HG03469 (cell line): ENCODE results near the gene ZNF700.
"Not testable (repeated sequence)": the region's sequence is repeated elsewhere in the genome, so short reads cannot be mapped to it uniquely, and the experiment has no call there.

Source experiments
- ATAC-seq: cut with Tn5 transposase; IDR thresholded peaks from one replicate; pipeline ENCODE4 v1.9.1; 2021; ENCODE audit warnings: mild to moderate bottlenecking, moderate library complexity, moderate number of reproducible peaks; ENCODE audit not compliant: unreplicated experiment

ZNF700 gene

DNA sequence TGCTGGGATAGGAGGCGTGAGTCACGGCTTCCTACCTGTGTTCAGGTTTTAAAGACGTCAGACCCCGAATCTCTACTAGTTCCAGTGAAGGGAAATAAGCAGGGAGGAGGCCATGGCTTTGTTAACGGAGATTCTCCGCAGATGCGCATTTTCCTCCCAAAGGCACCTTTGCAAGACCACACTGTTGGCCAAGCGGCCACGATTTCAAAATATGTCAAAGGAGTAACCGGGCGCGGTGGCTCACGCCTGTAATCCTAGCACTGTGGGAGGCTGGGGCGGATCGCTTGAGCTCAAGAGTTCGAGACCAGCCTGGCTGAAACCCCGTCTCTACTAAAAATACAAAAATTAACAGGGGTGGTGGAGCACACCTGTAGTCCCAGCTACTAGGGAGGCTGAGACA lies 61.8 kb downstream of the ZNF700 start:
- no peak for ATAC-seq

DNA sequence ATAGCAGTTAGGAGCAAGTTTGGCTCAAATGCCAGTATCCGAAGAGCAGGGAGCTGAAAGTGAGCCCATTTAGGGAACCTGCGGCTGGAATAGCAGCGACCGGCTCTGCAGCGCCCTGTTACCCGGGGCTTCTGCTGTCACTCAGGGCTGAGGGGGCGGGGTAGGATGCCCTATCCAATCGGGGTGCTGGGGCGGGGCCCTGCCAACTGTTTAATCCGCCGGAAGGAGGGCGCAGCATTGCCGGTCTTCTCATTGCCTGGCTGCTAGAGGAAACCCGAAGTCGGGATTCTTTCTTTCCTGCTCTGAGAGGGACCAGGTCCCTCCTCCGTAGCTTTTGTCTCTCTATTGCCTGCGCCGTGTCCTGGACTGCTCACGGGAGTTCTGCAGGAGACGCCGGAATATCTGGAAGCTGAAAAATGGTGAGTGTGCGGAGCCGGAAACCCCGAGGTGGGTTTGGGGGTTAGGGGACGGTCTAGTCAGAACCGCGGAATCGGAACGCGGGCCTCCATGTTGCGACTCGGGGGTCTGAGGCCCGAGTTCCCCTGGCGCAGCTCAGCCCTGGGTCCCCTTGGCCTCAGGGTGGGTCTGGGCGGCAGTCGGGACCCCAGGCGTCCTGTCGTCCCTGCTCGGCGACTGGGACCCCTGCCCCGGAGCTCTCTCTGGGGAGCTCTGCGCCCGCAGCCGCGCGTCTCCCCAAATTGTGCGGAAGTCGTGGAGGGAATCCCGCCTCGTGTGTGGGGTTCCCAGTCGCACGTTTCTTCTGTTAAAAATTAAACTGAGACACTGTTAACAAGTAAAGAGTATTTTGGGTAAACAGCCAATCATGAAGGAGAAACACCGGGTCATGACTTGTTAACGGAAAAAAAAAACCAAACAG lies 62.7 kb downstream of the ZNF700 start:
- no peak for ATAC-seq

DNA sequence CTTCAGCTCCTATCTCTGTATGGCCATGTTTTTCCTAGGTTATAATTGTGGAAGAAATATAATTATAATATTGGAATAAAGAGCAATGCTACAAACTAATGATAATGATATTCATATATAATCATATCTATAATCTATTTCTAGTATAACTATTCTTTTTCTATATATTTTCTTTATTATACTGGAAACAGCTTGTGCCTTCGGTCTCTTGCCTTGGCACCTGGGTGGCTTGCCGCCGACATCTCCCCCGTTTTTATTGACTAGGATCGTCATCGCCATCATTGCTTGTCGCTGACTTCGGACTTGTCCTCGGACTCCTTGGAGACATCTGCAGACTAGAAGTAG lies 64.2 kb downstream of the ZNF700 start:
- ATAC-seq, result no peak

DNA sequence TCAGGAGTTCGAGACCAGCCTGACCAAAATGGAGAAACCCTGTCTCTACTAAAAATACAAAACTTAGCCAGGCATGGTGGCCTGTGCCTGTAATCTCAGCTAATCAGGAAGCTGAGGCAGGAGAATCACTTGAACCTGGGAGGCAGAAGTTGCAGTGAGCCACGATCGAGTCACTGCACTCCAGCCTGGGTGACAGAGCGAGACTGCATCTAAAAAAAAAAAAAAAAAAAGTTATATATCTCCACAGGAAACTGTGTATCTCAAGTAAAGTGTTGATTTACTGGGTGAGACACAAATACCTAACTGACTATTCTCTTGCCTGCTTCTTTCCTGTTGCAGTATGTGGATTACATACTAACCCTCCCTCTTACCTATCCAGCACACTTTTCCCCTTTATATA lies 67.0 kb downstream of the ZNF700 start:
- ATAC-seq, result not testable (repeated sequence)

DNA sequence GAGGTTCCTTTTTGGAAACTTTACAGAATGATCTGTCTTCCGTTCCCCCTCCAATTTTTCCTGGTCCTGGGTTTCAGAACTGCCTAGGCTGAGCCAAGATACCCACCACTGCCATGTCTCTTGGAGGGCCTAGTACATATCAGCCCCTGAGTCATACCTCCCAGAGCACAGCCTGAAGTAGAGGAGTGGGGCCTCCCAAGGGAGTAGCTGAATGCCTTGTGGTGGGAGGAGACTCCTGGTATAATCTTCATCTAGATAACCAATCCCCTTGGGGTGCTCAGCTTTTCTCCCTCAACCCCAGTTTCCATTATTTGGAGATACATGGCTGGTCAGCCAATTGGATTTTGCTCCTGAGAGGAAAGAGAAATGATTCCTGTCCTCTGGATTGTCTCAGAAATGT lies 70.3 kb downstream of the ZNF700 start:
- no peak for ATAC-seq
